Fibroblast of the conjunctiva (primary cell): ENCODE results near the gene DLGAP5.

Source experiments
- DNase-seq: peaks from one replicate; pipeline ENCODE4 v3.0.0-alpha.2; 2010; ENCODE audit warnings: low read depth

Gene DLGAP5

GRCh38 chr14:55188686-55189295 is 2.6 kb downstream of the DLGAP5 start:
- DNase-seq, result no peak

DNA sequence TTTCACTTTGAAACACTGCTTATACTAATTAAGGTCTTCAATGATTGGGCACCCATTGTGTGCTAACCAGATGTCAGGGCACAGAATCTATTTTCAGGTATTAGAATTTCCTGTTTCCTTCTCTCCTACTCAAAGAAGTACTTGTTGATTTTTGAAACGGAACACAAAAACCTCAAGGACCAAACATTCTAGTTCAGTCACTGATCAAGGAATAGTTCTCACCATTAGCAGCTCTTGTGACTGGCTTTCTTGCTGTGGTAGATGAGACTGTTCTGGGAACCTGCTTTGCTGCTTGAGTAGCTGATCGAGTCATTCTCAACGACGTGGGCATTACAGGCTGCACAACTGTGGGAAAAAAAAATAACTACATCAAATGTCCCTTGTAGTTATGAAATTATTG is 11.0 kb downstream of the DLGAP5 start:
- DNase-seq, result no peak

- no peak for DNase-seq
These were observed 11.4 kb downstream of the DLGAP5 start for GRCh38 chr14:55180006-55180405.

DNA sequence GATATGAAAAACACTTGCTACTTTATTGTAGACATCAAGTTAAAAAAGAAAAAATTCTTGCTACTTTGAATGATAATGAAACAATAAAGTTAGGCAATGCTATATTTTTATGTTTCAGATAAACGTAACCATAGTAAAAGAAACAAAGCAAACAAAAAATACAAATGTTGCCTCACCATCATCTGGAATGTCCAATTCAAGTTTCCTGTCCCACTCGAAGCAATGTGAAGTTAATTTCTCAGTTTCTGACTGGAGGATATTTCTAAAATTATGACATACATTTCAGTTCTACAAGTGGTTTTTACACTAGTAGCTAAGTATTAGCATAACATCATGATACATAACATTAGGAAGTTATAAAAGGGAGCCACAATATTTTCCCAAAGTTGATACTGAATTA is 20.9 kb downstream of the DLGAP5 start:
- DNase-seq, result no peak

GRCh38 chr14:55160989-55161388 is 30.4 kb downstream of the DLGAP5 start:
- no peak for DNase-seq

- DNase-seq, result no peak
These were observed 33.0 kb downstream of the DLGAP5 start for GRCh38 chr14:55158412-55158811.

DNA sequence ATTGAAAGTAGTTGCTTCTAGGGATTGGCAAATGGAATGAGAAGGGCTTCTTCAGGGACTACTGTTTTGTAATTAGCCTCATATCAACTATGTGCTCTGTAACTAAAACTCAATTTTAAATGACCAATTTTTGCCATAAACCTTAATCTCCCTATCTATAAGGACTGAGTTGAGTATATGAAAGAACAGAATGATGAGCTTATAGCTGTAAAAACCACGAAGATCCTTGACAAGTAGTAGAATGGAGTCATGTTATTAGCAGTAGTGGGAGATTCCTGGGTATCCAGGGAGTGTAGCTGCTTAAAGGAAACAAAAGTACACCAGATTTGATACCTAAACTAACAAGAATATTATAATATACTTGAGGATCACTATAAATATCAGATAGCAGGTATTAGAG is 34.3 kb downstream of the DLGAP5 start:
- DNase-seq, result no peak

DNA sequence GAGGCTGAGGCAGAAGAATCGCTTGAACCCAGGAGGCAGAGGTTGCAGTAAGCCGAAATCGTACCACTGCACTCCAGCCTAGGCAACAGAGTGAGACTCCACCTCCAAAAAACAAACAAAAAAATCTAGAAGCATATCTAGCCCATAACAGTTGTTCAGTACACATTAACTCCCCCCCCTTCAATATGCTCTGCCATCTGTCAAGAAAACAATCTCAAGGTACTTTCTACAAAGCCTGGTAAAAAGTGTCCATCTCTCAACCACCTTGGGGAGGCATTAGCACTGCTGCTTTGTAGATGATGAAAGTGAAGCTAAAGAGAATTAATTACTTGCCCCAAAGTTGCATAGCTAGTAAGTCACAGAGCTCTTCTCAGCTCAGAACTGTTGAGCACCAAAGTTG is 37.4 kb downstream of the DLGAP5 start:
- no peak for DNase-seq

DNA sequence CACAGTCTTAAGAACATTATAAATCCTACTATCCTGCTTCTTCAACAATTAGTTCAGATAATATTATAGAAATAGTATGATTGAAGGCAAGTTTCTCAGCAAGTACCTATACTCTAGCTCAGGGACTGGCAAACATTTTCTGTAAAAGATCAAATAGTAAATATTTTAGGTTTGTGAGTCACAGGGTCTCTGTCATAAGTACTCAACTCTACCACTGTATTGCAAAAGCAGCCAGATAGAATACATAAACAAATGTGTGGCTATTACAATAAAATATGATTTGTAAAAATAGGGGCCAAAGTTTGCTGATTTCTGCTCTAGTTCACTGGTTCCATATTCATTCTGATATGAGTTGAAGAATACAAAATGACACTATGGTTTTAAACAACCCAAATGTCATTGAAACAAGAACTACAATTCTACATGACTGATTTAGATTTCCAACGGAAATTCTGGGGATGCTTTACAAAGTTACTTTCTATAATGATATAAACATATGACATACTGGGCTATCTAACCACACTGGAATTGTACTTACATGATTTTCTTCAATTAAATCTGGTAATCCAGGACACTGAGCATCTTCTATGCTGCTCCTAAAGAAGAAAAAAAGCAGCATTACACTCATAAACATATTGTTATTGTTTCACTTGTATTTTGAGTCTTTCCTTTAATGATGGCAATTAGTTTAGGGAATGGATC is 39.2 kb downstream of the DLGAP5 start:
- DNase-seq, result no peak

GRCh38 chr14:55151601-55152000 is 39.8 kb downstream of the DLGAP5 start:
- DNase-seq, result no peak

DNA sequence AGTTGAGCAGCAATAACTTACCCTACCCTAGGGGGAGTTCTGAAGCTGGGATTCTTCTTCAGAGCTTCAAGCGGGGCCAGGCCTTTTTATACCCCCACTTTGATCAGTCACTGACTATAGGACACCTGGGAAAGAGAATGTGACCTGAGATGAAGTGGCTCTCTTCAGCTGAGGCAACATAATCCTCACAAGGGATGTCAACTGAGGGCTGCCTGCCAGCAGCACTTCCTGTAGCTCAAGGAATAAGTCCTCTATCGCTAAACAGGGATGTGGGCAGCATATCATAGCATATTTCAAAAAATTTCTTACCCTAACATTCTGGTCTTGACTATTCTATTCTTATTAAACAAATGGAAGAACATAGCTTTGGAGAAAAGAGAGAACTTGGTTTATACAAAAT is 45.0 kb downstream of the DLGAP5 start:
- DNase-seq, result no peak

DNA sequence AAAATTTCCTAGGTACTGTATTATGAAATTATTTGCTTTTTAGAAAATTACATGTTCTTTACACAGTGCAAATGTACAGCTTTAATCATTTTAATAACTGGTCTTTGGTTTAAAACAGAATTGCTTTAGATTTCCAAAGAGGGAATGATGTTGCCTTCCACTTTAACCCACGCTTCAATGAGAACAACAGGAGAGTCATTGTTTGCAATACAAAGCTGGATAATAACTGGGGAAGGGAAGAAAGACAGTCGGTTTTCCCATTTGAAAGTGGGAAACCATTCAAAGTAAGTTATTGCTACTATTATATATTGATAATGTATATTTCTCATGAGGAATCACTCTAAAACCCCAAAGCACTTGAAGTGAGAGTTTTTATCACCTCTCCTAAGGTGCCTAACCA is 48.9 kb downstream of the DLGAP5 start:
- DNase-seq, result no peak

GRCh38 chr14:55141825-55142224 is 49.6 kb downstream of the DLGAP5 start:
- no peak for DNase-seq

DNA sequence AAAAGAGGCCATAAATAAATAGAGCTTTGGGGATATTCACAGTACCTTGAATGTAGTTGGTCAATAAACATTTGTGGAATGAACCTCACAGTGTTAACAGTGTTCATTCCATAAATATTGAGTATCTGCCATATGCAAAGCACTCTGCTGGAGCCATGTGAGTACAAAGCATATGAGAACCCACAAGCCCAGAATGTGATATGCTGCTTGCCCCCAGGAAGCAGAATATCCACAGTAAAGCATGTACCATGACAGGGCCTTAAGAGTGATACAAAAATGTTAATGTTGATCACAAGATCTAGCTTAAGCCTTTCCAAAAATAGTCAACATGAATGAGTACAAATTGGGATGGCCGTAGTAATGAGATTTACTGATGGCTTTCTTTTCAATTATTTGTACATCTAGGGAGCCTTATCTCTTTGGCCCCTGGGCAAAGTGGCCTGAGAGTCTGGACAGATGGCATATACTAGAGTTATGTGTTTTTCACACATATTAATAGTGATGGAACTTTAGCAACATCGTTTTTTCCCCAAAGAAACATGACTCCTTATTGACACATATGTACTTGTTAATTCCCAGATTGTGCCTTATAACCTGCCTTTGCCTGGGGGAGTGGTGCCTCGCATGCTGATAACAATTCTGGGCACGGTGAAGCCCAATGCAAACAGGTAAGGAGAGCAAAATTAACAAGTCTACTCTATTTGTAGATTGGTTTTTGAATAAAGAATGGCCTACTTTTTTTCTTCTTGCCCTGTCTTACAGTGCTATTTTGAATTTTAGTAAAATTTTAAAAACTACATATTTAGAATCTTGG is 51.5 kb downstream of the DLGAP5 start:
- no peak for DNase-seq

DNA sequence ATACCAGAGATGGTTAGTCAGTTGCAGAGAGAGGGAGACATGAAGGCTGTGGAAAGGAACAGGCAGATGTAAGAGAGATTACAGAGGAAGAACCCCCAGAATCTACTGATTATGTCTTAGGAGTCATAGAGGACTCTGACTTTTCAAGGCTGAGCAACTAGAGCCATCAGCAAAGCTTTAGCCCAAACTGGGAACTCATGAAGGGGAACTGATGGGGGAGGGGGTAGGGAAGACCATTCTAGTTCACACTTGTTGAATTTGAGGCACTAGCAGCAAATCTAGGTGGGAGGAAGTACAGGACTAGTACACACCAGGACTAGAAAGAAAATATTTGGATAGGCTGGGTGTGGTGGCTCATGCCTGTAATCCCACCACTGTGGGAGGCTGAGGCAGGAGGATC is 52.2 kb downstream of the DLGAP5 start:
- no peak for DNase-seq

GRCh38 chr14:55138091-55138490 is 53.3 kb downstream of the DLGAP5 start:
- no peak for DNase-seq

DNA sequence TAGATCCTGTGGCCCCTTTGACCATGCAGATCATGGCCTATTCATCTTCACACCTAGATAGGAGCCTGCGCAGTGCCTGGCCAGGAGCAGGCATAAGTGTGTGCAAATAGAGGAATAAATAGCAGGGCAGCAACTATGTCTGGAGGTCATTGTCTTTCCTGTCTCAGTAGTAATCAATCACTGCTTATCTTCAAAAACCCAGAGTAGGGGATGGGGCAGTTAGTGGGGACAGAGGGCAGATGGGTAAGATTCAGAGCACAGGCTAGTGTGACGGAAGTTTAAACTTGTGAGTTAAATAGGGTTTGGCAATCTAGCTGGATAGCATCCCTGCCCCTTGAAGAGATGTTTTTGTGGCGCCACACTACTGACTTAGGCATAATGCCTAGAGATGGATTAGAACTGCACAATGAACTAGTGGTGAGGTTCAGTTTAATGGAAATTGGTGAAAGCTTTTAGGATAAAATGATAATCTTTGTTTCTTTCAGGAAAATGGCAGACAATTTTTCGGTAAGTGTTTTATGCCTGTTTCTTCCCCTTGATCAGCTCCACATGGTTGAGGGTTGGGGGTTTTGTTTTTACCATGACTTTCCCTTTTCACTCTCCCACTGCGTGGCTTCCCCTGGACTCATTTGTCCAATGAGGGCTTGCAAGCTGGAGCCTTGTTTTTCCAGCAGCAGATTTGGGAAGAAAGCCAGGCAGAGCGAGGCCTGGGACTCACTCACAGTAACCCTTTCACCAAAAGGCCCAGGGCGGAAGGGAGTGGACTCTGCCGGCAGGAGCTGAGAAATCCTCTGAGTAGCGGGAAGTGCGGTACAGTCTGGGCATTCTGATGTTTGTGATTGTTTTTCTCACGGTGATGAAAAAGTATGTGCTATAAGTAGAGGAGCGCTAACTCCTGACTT is 54.2 kb downstream of the DLGAP5 start:
- DNase-seq, result peak; percentile 86

DNA sequence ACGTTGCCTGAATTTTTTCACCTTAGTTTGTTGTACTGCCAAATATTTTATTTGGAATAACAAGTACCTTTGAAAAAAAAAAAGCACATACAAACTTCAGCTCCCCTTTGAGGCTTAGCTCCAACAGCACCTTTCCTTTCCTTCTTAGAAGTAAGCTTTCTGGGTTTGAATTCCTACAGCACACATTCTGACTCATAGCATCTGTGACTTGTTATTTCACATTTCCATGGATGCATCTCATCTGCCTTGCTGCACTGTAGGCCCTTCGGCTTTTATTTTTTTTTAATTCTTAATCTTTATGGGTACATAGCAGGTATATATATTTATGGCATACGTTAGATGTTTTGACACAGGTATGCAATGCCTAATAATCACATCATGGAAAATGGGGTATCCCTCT is 55.1 kb downstream of the DLGAP5 start:
- DNase-seq, result no peak

DNA sequence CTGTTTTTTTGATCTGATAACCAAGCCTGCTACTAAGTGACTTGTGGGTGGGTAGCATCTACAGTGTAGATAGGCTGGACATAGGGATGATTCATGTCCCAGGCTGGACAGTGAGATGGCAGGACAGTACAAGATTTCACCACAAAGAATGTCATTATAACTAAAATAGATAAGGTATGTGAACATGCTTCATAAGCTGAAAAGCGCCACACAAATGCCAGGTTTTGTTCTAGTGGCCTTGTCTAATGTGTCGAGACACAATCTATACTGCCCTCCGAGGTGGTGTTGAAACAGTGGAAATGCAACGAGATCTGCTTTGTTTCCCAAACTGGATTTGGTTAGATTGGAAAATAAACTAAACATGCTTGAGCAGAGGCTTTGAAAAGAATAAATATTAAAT is 58.0 kb downstream of the DLGAP5 start:
- DNase-seq, result no peak

GRCh38 chr14:55131370-55132137 is 59.8 kb downstream of the DLGAP5 start:
- DNase-seq, result no peak

DNA sequence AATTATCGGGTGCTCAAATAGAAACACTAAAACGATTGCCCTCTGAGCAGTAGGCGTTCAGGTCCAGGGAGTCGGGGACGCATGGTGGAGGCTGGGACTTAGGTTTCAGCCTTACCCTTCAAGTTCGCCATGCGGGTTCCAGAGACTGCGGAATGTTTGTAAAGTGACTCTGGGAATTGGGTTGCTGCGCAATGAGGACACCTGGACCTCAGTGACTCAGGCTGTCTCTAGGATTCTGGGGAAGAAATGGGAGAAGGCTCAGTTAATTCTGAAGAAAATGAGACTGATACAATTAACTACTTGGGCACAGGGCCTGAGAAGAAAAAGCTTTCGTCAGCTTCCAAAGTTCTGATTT is 61.2 kb downstream of the DLGAP5 start:
- DNase-seq, result no peak
